Sigmoid colon (tissue), 7 donors: Measurements from ENCODE around the gene MPHOSPH8. TPM values are rescaled to one million over a fixed set of nuclear protein-coding genes. Genes with fewer than 3 reads are reported as not detected.

ENCODE experiments used
- DNase-seq: peaks from one replicate; pipeline ENCODE4 v3.0.0-alpha.2; 2019
- H3K27ac ChIP-seq, 4 donors: fragments of 200-600 bp; sonication (generic); one replicate each; pipeline ENCODE4 v1.5.1; 2016 to 2019; ENCODE audit warnings: mild to moderate bottlenecking in 1 of 4
- H3K27me3 ChIP-seq, 3 donors: fragments of 200-600 bp; sonication (generic); one replicate each; pipeline ENCODE4 v1.5.1; 2019; ENCODE audit warnings: mild to moderate bottlenecking in 1 of 3
- H3K36me3 ChIP-seq, 4 donors: fragments of 200-600 bp; sonication (generic); one replicate each; pipeline ENCODE4 v1.5.1; 2016 to 2019
- H3K4me1 ChIP-seq, 4 donors: fragments of 200-600 bp; sonication (generic); one replicate each; pipeline ENCODE4 v1.5.1; 2017 to 2019
- H3K4me3 ChIP-seq, 4 donors: fragments of 200-600 bp; sonication (generic); one replicate each; pipeline ENCODE4 v1.5.1; 2017 to 2019; ENCODE audit warnings: mild to moderate bottlenecking in 2 of 4, moderate library complexity in 1 of 4
- H3K9me3 ChIP-seq, 4 donors: fragments of 200-600 bp in 3 of 4; sonication (generic) in 3 of 4; one replicate each; pipeline versions ENCODE4 v1.5.1 to v1.6.1; 2013 to 2019
- CTCF ChIP-seq, 4 experiments: fragments of 450-650 bp in 3 of 4; fragments of 200-600 bp in 1 of 4; IDR thresholded peaks; one replicate each; pipeline ENCODE4 v1.5.1; 2016 to 2019; ENCODE audit warnings: antibody characterized with exemption in 4 of 4, mild to moderate bottlenecking in 3 of 4, moderate library complexity in 2 of 4
- EP300 ChIP-seq, 4 donors: sonication (generic); formaldehyde crosslinking; IDR thresholded peaks; one replicate each; pipeline ENCODE4 v1.6.1; 2017; ENCODE audit warnings: antibody characterized with exemption in 4 of 4
- POLR2A ChIP-seq, 2 donors: fragments of 450-650 bp; IDR thresholded peaks; one replicate each; pipeline ENCODE4 v1.6.1; 2016; ENCODE audit warnings: antibody characterized with exemption in 2 of 2, mild to moderate bottlenecking in 2 of 2, moderate library complexity in 2 of 2
- POLR2AphosphoS5 ChIP-seq, 4 donors: sonication (generic); formaldehyde crosslinking; IDR thresholded peaks; one replicate each; pipeline ENCODE4 v1.6.1; 2017; ENCODE audit warnings: antibody characterized with exemption in 4 of 4
- WGBS, 2 donors: extraction: QIAGEN DNeasy Blood & Tissue Kit; methylation state at CpG; one replicate each; pipeline ENCODE4 v1.1.7; 2013; 5-methylcytosine and 5-hydroxymethylcytosine counted together
- intact Hi-C: fragments of 100-400 bp; cut with DNase I; formaldehyde crosslinking; loops from one replicate; pipeline ENCODE4 v1.15.1; 2023
- polyA plus RNA-seq, 3 donors: library from polyadenylated mRNA; stranded (reverse); fragments of 200-250 nt; gene quantifications; one replicate each; pipeline ENCODE4 v1.2.3, GENCODE V29; 2013
- total RNA-seq, 4 donors: library from RNA; depleted of rRNA; stranded (reverse); fragments of >200 nt; gene quantifications; one replicate each; pipeline ENCODE4 v1.1.0, GENCODE V29; 2016
- donor health status: healthy with polysubstance abuse.
- donor health status: Bipolar disorder and iron deficiency.
- donor health status: healthy.

The MPHOSPH8 gene
- total and polyA plus RNA-seq, 7 donors = 17.4 to 47.6 (median 37.4) TPM

- 69 to 76% methylated on average over 2 of the region's 2 CpGs for WGBS, 2 donors
- Histone ChIP-seq H3K4me1 (peaks cover 0 to 4% (median 0%) of the 10 kb centered on the region in 4 donors), H3K4me3 (no peak overlapping the region), H3K27ac (no peak overlapping the region), H3K27me3 (no peaks in the 10 kb centered on the region), H3K9me3 (no peaks in the 10 kb centered on the region), H3K36me3 (no peaks in the 10 kb centered on the region)
- no peak for DNase-seq
- no peak for TF ChIP-seq EP300 (IDR thresholded peaks at IDR 0.05)
- TF ChIP-seq CTCF (IDR thresholded peaks at IDR 0.05) = no peak
- TF ChIP-seq POLR2AphosphoS5 (IDR thresholded peaks at IDR 0.05) = no peak
- no peak for TF ChIP-seq POLR2A (IDR thresholded peaks at IDR 0.05)
- intact Hi-C loops = no loop called here
Measured at GRCh38 chr13:19589312-19589711, 44.1 kb upstream of the MPHOSPH8 start.

- no peaks in the 10 kb centered on the region for H3K9me3 ChIP-seq
- TF ChIP-seq POLR2A (IDR thresholded peaks at IDR 0.05) = no peak
- TF ChIP-seq POLR2AphosphoS5 (IDR thresholded peaks at IDR 0.05) = no peak
- TF ChIP-seq CTCF (IDR thresholded peaks at IDR 0.05) = no peak
- TF ChIP-seq EP300 (IDR thresholded peaks at IDR 0.05) = no peak
- no peak for DNase-seq
- peaks cover 0 to 4% (median 0%) of the 10 kb centered on the region in 4 donors for H3K4me1 ChIP-seq
- 73 to 82% methylated on average over 5 of the region's 5 CpGs for WGBS, 2 donors
- no peaks in the 10 kb centered on the region for H3K36me3 ChIP-seq
- H3K27me3 ChIP-seq = no peaks in the 10 kb centered on the region
- no peak overlapping the region for H3K4me3 ChIP-seq
- intact Hi-C loops = no loop called here
- no peak overlapping the region for H3K27ac ChIP-seq
Measured at GRCh38 chr13:19590423-19590822, 43.0 kb upstream of the MPHOSPH8 start.

- WGBS, 2 donors = 73 to 90% methylated on average over 7 of the region's 7 CpGs
- TF ChIP-seq EP300 (IDR thresholded peaks at IDR 0.05) (no peak), CTCF (IDR thresholded peaks at IDR 0.05) (no peak), POLR2A (IDR thresholded peaks at IDR 0.05) (no peak), POLR2AphosphoS5 (IDR thresholded peaks at IDR 0.05) (no peak)
- intact Hi-C loops = no loop called here
- no peaks in the 10 kb centered on the region for H3K9me3 ChIP-seq
- H3K4me1 ChIP-seq = peaks cover 0 to 4% (median 0%) of the 10 kb centered on the region in 4 donors
- no peak overlapping the region for H3K4me3 ChIP-seq
- H3K27me3 ChIP-seq = no peaks in the 10 kb centered on the region
- no peak for DNase-seq
- H3K36me3 ChIP-seq = no peaks in the 10 kb centered on the region
- no peak overlapping the region for H3K27ac ChIP-seq
Measured at GRCh38 chr13:19591864-19592263, 41.6 kb upstream of the MPHOSPH8 start.

GRCh38 chr13:19592657-19593180 lies 40.7 kb upstream of the MPHOSPH8 start:
- no peak overlapping the region for H3K4me3 ChIP-seq
- intact Hi-C loops = no loop called here

More at GRCh38 chr13:19592657-19593180, 40.7 kb upstream of the MPHOSPH8 start:
- no peak for TF ChIP-seq EP300 (IDR thresholded peaks at IDR 0.05)
- TF ChIP-seq CTCF (IDR thresholded peaks at IDR 0.05) = no peak
- no peak for TF ChIP-seq POLR2A (IDR thresholded peaks at IDR 0.05)
- no peak for TF ChIP-seq POLR2AphosphoS5 (IDR thresholded peaks at IDR 0.05)
- Histone ChIP-seq H3K9me3 (no peaks in the 10 kb centered on the region), H3K36me3 (no peaks in the 10 kb centered on the region), H3K27ac (no peak overlapping the region), H3K4me1 (peaks cover 0 to 4% (median 0%) of the 10 kb centered on the region in 4 donors), H3K27me3 (peaks cover 0 to 4% (median 0%) of the 10 kb centered on the region in 3 donors)
- 83 to 98% methylated on average over 1 of the region's 1 CpG for WGBS, 2 donors
- no peak for DNase-seq
